Stimulated activated naive B cell treated with anti-CD40 and anti-IgM and Interleukin-4, amounts not matched to agents 10 μg/mL and 1 μg/mL and 100 μg/mL, for 72 hours (primary cell): Measurements from ENCODE around the gene RGS17.
"Not testable (repeated sequence)": the region's sequence is repeated elsewhere in the genome, so short reads cannot be mapped to it uniquely, and the experiment has no call there.

Experiments used
- ATAC-seq, 2 donors: fragments of 150-1000 bp; cut with Tn5 transposase; replicated peaks; 2 replicates each; pipeline ENCODE4 v1.10.0; 2021; ENCODE audit warnings: moderate library complexity in 1 of 2
- DNase-seq: peaks from one replicate; pipeline ENCODE4 v3.0.0; 2021
- H3K27ac Mint-ChIP-seq: one replicate; pipeline ENCODE4 v1.8.0; 2022; ENCODE audit warnings: mild to moderate bottlenecking, mixed read lengths
- H3K27me3 Mint-ChIP-seq, 2 donors: one replicate each; pipeline ENCODE4 v1.8.0; 2022; ENCODE audit warnings: mixed read lengths in 2 of 2
- H3K36me3 Mint-ChIP-seq, 2 donors: one replicate each; pipeline ENCODE4 v1.8.0; 2022; ENCODE audit warnings: mixed read lengths in 2 of 2, mild to moderate bottlenecking in 1 of 2
- H3K4me1 Mint-ChIP-seq, 2 donors: one replicate each; pipeline ENCODE4 v1.8.0; 2022; ENCODE audit warnings: mixed read lengths in 2 of 2, mild to moderate bottlenecking in 1 of 2
- H3K4me3 Mint-ChIP-seq, 2 donors: one replicate each; pipeline ENCODE4 v1.8.0; 2022; ENCODE audit warnings: mild to moderate bottlenecking in 2 of 2, mixed read lengths in 2 of 2, moderate library complexity in 1 of 2
- H3K9me3 Mint-ChIP-seq, 2 donors: one replicate each; pipeline ENCODE4 v1.8.0; 2022; ENCODE audit warnings: mixed read lengths in 2 of 2, mild to moderate bottlenecking in 1 of 2

Gene RGS17

DNA sequence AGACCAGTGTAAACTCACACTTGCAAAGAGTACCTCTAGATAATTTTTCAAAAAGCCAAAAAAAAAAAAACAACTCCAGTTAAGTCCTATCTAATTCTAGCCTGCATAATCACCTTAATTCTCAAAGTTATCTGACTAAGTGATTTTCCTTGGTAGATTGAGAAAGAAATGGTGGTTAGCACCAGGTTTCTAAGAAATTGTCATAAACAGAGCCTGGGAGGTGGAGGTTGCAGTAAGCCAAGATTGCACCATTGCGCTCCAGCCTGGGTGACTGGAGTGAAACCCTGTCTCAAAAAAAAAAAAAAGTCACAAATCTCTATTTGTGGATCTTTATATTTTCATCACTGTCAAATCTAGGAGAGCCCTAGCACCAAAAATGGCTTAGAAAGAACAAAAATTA lies 157.2 kb downstream of the RGS17 start:
- H3K27ac Mint-ChIP-seq: no peak overlapping the region
- H3K4me3 Mint-ChIP-seq: no peak overlapping the region
- DNase-seq: no peak
- peaks cover 32 to 40% of the 10 kb centered on the region in 2 donors for H3K36me3 Mint-ChIP-seq
- no peak for ATAC-seq
- peaks cover 6% of the 10 kb centered on the region in 2 donors for H3K9me3 Mint-ChIP-seq
- H3K27me3 Mint-ChIP-seq: no peaks in the 10 kb centered on the region
- H3K4me1 Mint-ChIP-seq: peaks cover 7% of the 10 kb centered on the region in 2 donors

GRCh38 chr6:152969688-152970418 lies 161.2 kb downstream of the RGS17 start:
- DNase-seq: no peak
- no peak for ATAC-seq
- H3K9me3 Mint-ChIP-seq: peaks cover 24 to 33% of the 10 kb centered on the region in 2 donors
- no peak overlapping the region for H3K27ac Mint-ChIP-seq
- peaks cover 24 to 38% of the 10 kb centered on the region in 2 donors for H3K36me3 Mint-ChIP-seq
- no peak overlapping the region for H3K4me3 Mint-ChIP-seq
- peaks cover 0 to under 1% of the 10 kb centered on the region in 2 donors for H3K4me1 Mint-ChIP-seq
- no peaks in the 10 kb centered on the region for H3K27me3 Mint-ChIP-seq

DNA sequence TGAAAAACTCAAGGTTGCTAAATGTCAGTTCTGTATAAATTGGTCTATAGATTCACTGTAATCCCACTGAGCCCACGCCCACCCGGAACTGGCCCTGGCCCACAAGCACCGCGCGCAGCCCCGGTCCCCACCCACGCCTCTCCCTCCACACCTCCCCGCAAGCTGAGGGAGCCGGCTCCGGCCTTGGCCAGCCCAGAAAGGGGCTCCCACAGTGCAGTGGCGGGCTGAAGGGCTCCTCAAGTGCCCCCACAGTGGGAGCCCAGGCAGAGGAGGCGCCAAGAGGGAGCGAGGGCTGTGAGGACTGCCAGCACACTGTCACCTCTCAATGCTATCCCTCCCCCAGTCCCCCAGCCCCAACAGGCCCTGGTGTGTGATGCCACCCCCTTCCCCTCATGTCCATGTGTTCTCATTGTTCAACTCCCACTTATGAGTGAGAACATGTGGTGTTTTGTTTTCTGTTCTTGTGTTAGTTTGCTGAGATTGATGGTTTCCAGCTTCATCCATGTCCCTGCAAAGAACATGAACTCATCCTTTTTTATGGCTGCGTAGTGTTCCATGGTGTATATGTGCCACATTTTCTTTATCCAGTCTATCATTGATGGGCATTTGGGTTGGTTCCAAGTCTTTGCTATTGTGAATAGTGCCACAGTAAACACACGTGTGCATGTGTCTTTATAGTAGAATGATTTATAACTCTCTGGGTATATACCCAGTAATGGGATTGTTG lies 164.8 kb downstream of the RGS17 start:
- not testable (repeated sequence) for H3K4me3 Mint-ChIP-seq, DNase-seq, H3K4me1 Mint-ChIP-seq, ATAC-seq, H3K27me3 Mint-ChIP-seq, H3K27ac Mint-ChIP-seq
- H3K36me3 Mint-ChIP-seq: peaks cover 20 to 26% of the 10 kb centered on the region in 2 donors
- H3K9me3 Mint-ChIP-seq: peaks cover 24 to 36% of the 10 kb centered on the region in 2 donors

DNA sequence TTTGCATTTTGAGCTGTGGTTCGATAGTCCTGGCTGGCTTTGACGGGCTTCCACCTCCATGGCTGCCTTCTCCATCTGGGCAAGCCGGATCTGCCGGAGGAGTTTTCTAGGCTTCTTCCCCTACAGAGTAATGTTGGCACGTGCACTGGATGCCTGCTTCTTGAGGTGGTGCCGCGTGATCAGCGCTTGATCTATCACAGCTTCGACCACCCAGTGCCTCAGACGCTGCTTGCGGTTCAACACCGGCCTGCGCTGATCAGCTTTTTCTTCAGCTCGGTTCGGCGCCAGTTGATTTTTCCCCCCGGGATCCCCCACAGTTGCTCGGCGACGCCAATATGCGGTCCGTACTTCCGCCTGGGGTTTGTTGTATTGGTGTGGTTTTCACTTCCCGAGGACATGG lies 171.7 kb downstream of the RGS17 start:
- no peaks in the 10 kb centered on the region for H3K36me3 Mint-ChIP-seq
- DNase-seq (no peak), ATAC-seq (no peak)
- H3K27me3 Mint-ChIP-seq: peaks cover 13 to 33% of the 10 kb centered on the region in 2 donors
- H3K4me3 Mint-ChIP-seq: no peak overlapping the region
- H3K27ac Mint-ChIP-seq: no peak overlapping the region
- peaks cover 1 to 3% of the 10 kb centered on the region in 2 donors for H3K9me3 Mint-ChIP-seq
- no peaks in the 10 kb centered on the region for H3K4me1 Mint-ChIP-seq

GRCh38 chr6:152957796-152958195 lies 173.3 kb downstream of the RGS17 start:
- no peak for ATAC-seq
- no peak for DNase-seq
- Mint-ChIP-seq H3K4me1 (no peaks in the 10 kb centered on the region), H3K36me3 (no peaks in the 10 kb centered on the region), H3K27ac (no peak overlapping the region), H3K4me3 (no peak overlapping the region), H3K9me3 (peaks cover 1 to 3% of the 10 kb centered on the region in 2 donors), H3K27me3 (peaks cover 13 to 33% of the 10 kb centered on the region in 2 donors)
